ENCODE data around the gene SDK1. TPM values are rescaled to one million over a fixed set of nuclear protein-coding genes. Genes with fewer than 3 reads are reported as not detected.

SDK1 gene
- total RNA-seq, 2 donors from 2014 or later, result 1.3 to 2.6 TPM

DNA sequence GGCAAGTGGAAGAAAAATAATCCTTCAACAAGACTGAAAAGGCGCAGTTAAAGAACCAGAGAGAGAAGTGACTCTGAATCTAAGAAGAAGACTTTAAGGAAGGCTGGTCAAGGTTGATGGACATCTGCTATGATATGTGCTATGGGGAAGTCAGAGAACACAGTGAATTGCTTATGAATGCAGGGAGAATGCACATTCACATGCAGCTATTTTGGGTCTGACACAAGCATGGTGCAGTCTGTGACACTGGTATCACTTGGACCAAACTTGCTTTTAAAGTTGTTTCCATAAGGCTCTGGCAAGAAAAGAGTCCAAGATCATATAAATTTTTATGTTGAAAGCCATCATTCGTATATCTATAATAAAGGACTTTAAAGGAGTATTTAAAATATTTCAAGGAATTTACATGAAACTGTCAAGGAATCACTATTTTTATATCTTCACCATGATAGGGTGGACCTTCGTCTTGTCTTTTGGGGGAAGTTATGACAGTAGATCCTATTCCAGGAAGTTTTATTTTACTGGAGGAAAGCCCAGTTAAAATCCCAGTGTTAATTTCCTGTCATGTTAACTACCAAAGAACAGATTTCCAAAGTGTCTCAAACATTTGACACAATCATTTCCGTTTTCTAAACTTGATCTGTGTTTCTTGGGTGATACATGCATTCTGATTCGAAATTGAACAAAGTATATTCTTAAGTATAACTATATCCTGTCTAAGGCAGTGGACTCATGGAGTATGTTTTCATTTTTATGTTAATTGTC lies 239.6 kb downstream of the SDK1 start:
- no peaks in the 10 kb centered on the region for H3K27me3 ChIP-seq
- no peak for DNase-seq
- H3K27ac ChIP-seq, result no peak overlapping the region
- intact Hi-C loops (cut with DNase I), result no loop called here
- no peaks in the 10 kb centered on the region for H3K9me3 ChIP-seq
- TF ChIP-seq, protein P1, sequence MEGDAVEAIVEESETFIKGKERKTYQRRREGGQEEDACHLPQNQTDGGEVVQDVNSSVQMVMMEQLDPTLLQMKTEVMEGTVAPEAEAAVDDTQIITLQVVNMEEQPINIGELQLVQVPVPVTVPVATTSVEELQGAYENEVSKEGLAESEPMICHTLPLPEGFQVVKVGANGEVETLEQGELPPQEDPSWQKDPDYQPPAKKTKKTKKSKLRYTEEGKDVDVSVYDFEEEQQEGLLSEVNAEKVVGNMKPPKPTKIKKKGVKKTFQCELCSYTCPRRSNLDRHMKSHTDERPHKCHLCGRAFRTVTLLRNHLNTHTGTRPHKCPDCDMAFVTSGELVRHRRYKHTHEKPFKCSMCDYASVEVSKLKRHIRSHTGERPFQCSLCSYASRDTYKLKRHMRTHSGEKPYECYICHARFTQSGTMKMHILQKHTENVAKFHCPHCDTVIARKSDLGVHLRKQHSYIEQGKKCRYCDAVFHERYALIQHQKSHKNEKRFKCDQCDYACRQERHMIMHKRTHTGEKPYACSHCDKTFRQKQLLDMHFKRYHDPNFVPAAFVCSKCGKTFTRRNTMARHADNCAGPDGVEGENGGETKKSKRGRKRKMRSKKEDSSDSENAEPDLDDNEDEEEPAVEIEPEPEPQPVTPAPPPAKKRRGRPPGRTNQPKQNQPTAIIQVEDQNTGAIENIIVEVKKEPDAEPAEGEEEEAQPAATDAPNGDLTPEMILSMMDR (IDR thresholded peaks at IDR 0.05), result no peak
- no peak overlapping the region for H3K4me3 ChIP-seq
- H3K4me1 ChIP-seq, result no peaks in the 10 kb centered on the region
- H3K36me3 ChIP-seq, result no peaks in the 10 kb centered on the region
- no peak overlapping the region for H3K9ac ChIP-seq (ENCODE audit: low read depth in 2 of 2, low read length in 2 of 2)

DNA sequence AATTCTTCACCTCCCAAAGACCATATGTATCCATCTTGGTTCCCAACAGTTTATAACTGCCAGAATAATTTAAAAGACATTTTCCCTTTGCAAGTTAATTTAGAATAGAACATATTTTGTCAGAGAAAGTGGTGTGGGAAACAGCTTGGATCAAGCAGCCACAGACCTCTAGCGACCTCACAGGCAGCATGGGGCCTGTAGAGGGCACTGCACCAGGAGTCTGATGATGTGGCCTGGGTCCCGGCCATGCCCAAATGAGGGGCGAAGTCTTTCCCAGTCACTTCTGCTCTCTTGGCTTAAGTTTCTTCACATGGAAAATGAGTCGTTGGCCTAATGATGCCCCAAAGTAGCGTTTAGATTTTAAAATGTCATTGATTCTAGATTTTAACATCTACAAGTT lies 243.2 kb downstream of the SDK1 start:
- H3K4me1 ChIP-seq, result no peaks in the 10 kb centered on the region
- H3K9ac ChIP-seq (ENCODE audit: low read depth in 2 of 2, low read length in 2 of 2), result no peak overlapping the region
- H3K36me3 ChIP-seq, result no peaks in the 10 kb centered on the region
- no peak overlapping the region for H3K27ac ChIP-seq
- H3K4me3 ChIP-seq, result no peak overlapping the region
- H3K27me3 ChIP-seq, result no peaks in the 10 kb centered on the region
- intact Hi-C loops (cut with DNase I), result no loop called here
- H3K9me3 ChIP-seq, result no peaks in the 10 kb centered on the region
- DNase-seq, result no peak
- TF ChIP-seq, protein P1 (IDR thresholded peaks at IDR 0.05), result no peak

DNA sequence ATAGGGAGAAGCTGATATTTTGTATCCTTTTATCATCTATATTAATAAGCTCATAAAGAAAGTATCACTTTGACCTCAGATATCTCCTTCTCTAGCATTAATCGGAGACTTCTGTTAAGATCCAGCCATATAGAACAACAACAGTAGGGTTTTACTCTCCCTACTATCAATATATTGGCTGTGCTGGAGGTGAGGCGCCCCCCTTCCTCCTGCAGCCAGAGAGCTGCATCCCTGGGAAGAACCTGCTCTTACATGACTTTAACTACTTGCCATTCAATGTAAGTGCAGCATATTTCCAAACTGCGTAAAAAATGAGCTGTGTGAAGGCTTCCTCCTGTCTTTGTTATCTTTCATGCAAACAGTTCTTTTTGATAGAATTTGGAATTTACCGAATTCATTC lies 247.8 kb downstream of the SDK1 start:
- Histone ChIP-seq H3K27ac (no peak overlapping the region), H3K9ac (ENCODE audit: low read depth in 2 of 2, low read length in 2 of 2) (no peak overlapping the region), H3K36me3 (no peaks in the 10 kb centered on the region), H3K4me3 (no peak overlapping the region), H3K27me3 (no peaks in the 10 kb centered on the region), H3K4me1 (no peaks in the 10 kb centered on the region), H3K9me3 (no peaks in the 10 kb centered on the region)
- intact Hi-C loops (cut with DNase I), result no loop called here
- DNase-seq, result no peak
- TF ChIP-seq, protein P1 (IDR thresholded peaks at IDR 0.05), result no peak

DNA sequence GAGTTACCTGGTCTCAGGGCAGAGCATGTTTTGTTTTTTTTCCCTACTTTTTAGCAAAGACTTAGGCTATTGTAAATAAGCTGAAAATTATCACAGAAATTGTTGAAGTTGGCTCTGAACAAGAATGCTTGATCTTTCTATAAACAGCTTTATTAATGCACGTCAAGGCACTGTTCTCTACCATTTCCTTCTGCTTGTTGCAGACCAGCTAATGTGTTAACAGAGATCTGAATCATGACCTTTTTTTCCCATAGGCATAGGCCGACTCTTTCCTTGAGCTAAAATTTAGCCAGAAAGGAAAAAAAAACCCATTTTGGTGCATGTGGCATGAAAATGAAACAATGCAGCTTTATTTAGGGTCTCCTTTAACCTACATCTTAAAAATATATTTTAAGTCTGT lies 248.5 kb downstream of the SDK1 start:
- intact Hi-C loops (cut with DNase I), result no loop called here
- H3K27ac ChIP-seq, result no peak overlapping the region
- H3K27me3 ChIP-seq, result no peaks in the 10 kb centered on the region
- no peak for DNase-seq
- TF ChIP-seq, protein P1 (IDR thresholded peaks at IDR 0.05), result no peak
- H3K4me3 ChIP-seq, result no peak overlapping the region
- H3K4me1 ChIP-seq, result no peaks in the 10 kb centered on the region
- no peaks in the 10 kb centered on the region for H3K36me3 ChIP-seq
- H3K9ac ChIP-seq (ENCODE audit: low read depth in 2 of 2, low read length in 2 of 2), result no peak overlapping the region
- H3K9me3 ChIP-seq, result no peaks in the 10 kb centered on the region

DNA sequence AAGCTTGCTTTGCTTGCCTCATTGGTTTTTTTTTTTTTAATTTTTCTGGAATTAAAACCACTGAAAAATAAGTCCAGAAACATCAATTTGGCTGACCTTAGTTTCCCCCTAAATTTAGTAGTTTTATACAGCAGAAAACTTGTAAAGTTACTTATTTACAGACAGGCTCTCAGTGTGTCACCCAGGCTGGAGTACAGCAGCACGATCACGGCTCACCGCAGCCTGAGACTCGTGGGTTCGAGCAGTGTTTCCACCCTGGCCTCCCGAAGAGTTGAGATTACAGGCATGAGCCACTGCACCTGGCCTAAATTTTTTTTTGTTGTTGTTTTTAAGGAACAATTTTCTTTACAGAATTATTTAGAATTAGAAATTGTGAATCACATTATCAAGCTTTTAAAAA lies 250.5 kb downstream of the SDK1 start:
- TF ChIP-seq, protein P1 (IDR thresholded peaks at IDR 0.05), result no peak
- Histone ChIP-seq H3K9me3 (no peaks in the 10 kb centered on the region), H3K27ac (no peak overlapping the region), H3K9ac (ENCODE audit: low read depth in 2 of 2, low read length in 2 of 2) (no peak overlapping the region), H3K4me3 (no peak overlapping the region), H3K4me1 (no peaks in the 10 kb centered on the region), H3K27me3 (no peaks in the 10 kb centered on the region), H3K36me3 (no peaks in the 10 kb centered on the region)
- intact Hi-C loops (cut with DNase I), result no loop called here
- no peak for DNase-seq

All from colonic mucosa (tissue), 4 donors.